Hepatocyte (in vitro differentiated cells): ENCODE measurements around the gene ETV6. TPM values are rescaled to one million over a fixed set of nuclear protein-coding genes. Genes with fewer than 3 reads are reported as not detected.

Source experiments
- DNase-seq: peaks from one replicate; pipeline ENCODE4 v3.0.0-alpha.2; 2016; ENCODE audit warnings: low spot score
- H2AFZ ChIP-seq: fragments of 200-600 bp; sonication (generic); 2 replicates; pipeline ENCODE4 v1.6.0; 2016; ENCODE audit warnings: antibody characterized with exemption, mild to moderate bottlenecking
- H3K27ac ChIP-seq: fragments of 200-600 bp; sonication (generic); 2 replicates; pipeline ENCODE4 v1.5.1; 2016; ENCODE audit warnings: mild to moderate bottlenecking
- H3K27me3 ChIP-seq: fragments of 200-600 bp; sonication (generic); 2 replicates; pipeline ENCODE4 v1.6.1; 2016
- H3K36me3 ChIP-seq: fragments of 200-600 bp; sonication (generic); replicated peaks from 2 replicates; pipeline ENCODE4 v1.5.1; 2016; ENCODE audit warnings: low read depth; ENCODE audit not compliant: insufficient read depth
- H3K4me1 ChIP-seq: fragments of 200-600 bp; sonication (generic); 2 replicates; pipeline ENCODE4 v1.5.1; 2016; ENCODE audit warnings: mild to moderate bottlenecking, moderate library complexity; ENCODE audit not compliant: insufficient read depth
- H3K4me2 ChIP-seq: fragments of 200-600 bp; sonication (generic); 2 replicates; pipeline ENCODE4 v1.6.0; 2016
- H3K4me3 ChIP-seq: fragments of 200-600 bp; sonication (generic); 2 replicates; pipeline ENCODE4 v1.5.1; 2016; ENCODE audit warnings: mild to moderate bottlenecking
- H3K79me2 ChIP-seq: fragments of 200-600 bp; sonication (generic); 2 replicates; pipeline ENCODE4 v1.6.0; 2017; ENCODE audit warnings: mild to moderate bottlenecking
- H3K9me2 ChIP-seq: fragments of 200-600 bp; sonication (generic); replicated peaks from 2 replicates; pipeline ENCODE4 v1.6.0; 2017; ENCODE audit warnings: mild to moderate bottlenecking; ENCODE audit not compliant: insufficient read depth
- H3K9me3 ChIP-seq: fragments of 200-600 bp; sonication (generic); 2 replicates; pipeline ENCODE4 v1.5.1; 2016; ENCODE audit warnings: low read depth, mild to moderate bottlenecking
- H4K20me1 ChIP-seq: fragments of 200-600 bp; sonication (generic); 2 replicates; pipeline ENCODE4 v1.6.0; 2016; ENCODE audit warnings: mild to moderate bottlenecking; ENCODE audit not compliant: insufficient read depth, poor library complexity, severe bottlenecking
- CTCF ChIP-seq: fragments of 200-600 bp; sonication (generic); IDR thresholded peaks from 2 replicates; pipeline ENCODE4 v1.5.1; 2016; ENCODE audit warnings: antibody characterized with exemption, mild to moderate bottlenecking; ENCODE audit not compliant: poor library complexity
- EZH2 ChIP-seq: fragments of 200-600 bp; sonication (generic); IDR thresholded peaks from 2 replicates; pipeline ENCODE4 v1.6.1; 2016; ENCODE audit warnings: antibody characterized with exemption, mild to moderate bottlenecking, borderline replicate concordance
- EZH2phosphoT487 ChIP-seq: fragments of 200-600 bp; sonication (generic); IDR thresholded peaks from one replicate; pipeline ENCODE4 v1.6.1; 2018; ENCODE audit warnings: antibody characterized with exemption, mild to moderate bottlenecking, low read depth, moderate library complexity; ENCODE audit not compliant: unreplicated experiment, severe bottlenecking
- WGBS: methylation state at CpG from one replicate; pipeline ENCODE4 v1.1.6; 2016; ENCODE audit warnings: low lambda C conversion rate; ENCODE audit errors: missing lambda C conversion rate; 5-methylcytosine and 5-hydroxymethylcytosine counted together
- polyA plus RNA-seq: library from polyadenylated mRNA; unstranded; fragments of >200 nt; fragmentation: Nextera tagmentation; extraction: Ambion mirVana; gene quantifications from 2 replicates; pipeline ENCODE4 v1.2.1, GENCODE V29; 2016
- total RNA-seq: library from RNA; depleted of rRNA; stranded (reverse); fragments of >200 nt; gene quantifications from 2 replicates; pipeline ENCODE4 v1.2.3, GENCODE V29; 2014

The ETV6 gene
- total and polyA plus RNA-seq, 2 experiments from 2014 or later, result 8.0 to 9.7 TPM

- H3K4me2 ChIP-seq, result no peak overlapping the region
- H3K27ac ChIP-seq, result no peak overlapping the region
- H3K4me3 ChIP-seq, result no peak overlapping the region
- H3K4me1 ChIP-seq, result peaks cover 6% of the 10 kb centered on the region
- H4K20me1 ChIP-seq, result peaks cover 4% of the 10 kb centered on the region
- no peaks in the 10 kb centered on the region for H3K27me3 ChIP-seq
- 97% methylated on average over 3 of the region's 3 CpGs for WGBS
- no peak for DNase-seq
- H3K79me2 ChIP-seq, result peaks cover 97% of the 10 kb centered on the region
- no peaks in the 10 kb centered on the region for H3K36me3 ChIP-seq
- H3K9me3 ChIP-seq, result no peaks in the 10 kb centered on the region
- TF ChIP-seq EZH2phosphoT487 (no peak), CTCF (no peak), EZH2 (no peak)
- no peak overlapping the region for H2AFZ ChIP-seq
- H3K9me2 ChIP-seq, result no peaks in the 10 kb centered on the region
Measured at GRCh38 chr12:11662369-11662768, 12.9 kb downstream of the ETV6 start.

- Histone ChIP-seq H3K27ac (no peak overlapping the region), H3K4me1 (peaks cover 6% of the 10 kb centered on the region), H3K79me2 (peaks cover 95% of the 10 kb centered on the region), H3K36me3 (no peaks in the 10 kb centered on the region), H3K9me2 (no peaks in the 10 kb centered on the region), H3K4me3 (no peak overlapping the region), H3K27me3 (no peaks in the 10 kb centered on the region), H4K20me1 (peaks cover 4% of the 10 kb centered on the region), H2AFZ (no peak overlapping the region), H3K9me3 (no peaks in the 10 kb centered on the region), H3K4me2 (no peak overlapping the region)
- TF ChIP-seq EZH2phosphoT487 (no peak), EZH2 (no peak), CTCF (no peak)
- no peak for DNase-seq
- 89% methylated on average over 7 of the region's 7 CpGs for WGBS
Measured at GRCh38 chr12:11663130-11663529, 13.7 kb downstream of the ETV6 start.

DNA sequence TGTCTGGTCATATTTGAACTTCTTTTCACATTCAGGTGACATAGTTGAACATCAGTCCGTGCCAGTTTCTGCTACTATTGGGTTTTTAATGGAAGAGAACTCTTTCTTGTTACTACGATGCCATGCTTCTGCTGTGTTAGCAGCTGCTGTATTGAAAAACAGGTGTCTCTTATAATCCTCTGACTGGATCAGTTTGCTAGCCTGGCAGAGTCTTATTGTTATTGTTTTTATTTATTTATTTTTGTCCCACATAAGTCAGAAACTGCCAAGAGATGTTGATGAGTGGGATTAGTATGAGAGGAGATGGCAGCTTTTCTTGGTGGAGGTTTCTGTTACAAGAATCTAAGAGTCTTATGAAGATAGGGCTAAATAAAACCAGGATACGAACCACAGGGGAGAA is 14.6 kb downstream of the ETV6 start:
- no peak overlapping the region for H2AFZ ChIP-seq
- H3K4me3 ChIP-seq, result no peak overlapping the region
- no peaks in the 10 kb centered on the region for H3K9me3 ChIP-seq
- H3K79me2 ChIP-seq, result peaks cover 93% of the 10 kb centered on the region
- H4K20me1 ChIP-seq, result peaks cover 4% of the 10 kb centered on the region
- no peak overlapping the region for H3K27ac ChIP-seq
- no peaks in the 10 kb centered on the region for H3K27me3 ChIP-seq
- 71% methylated on average over 3 of the region's 3 CpGs for WGBS
- no peak overlapping the region for H3K4me2 ChIP-seq
- H3K4me1 ChIP-seq, result peaks cover 5% of the 10 kb centered on the region
- H3K9me2 ChIP-seq, result no peaks in the 10 kb centered on the region
- DNase-seq, result no peak
- H3K36me3 ChIP-seq, result no peaks in the 10 kb centered on the region
- no peak for TF ChIP-seq CTCF
